IMR-90 (cell line): ENCODE results near the gene ALG1. TPM values are rescaled to one million over a fixed set of nuclear protein-coding genes. Genes with fewer than 3 reads are reported as not detected.
"Not testable (repeated sequence)": the region's sequence is repeated elsewhere in the genome, so short reads cannot be mapped to it uniquely, and the experiment has no call there.

Experiments
- ATAC-seq: fragments of 200-7000 bp; cut with Tn5 transposase; 2 replicates; pipeline ENCODE4 v1.9.1; 2020; ENCODE audit warnings: low read depth, mild to moderate bottlenecking, moderate library complexity
- BruUV-seq: library from RNA; stranded (reverse); fragments of 400-500 nt; replicated peaks from 2 replicates; lab custom pipeline; 2021; lab: Mats Ljungman, UMichigan
- CTCF ChIA-PET: fragments of 300-600 bp; formaldehyde crosslinking; extraction: SDS; loops from one replicate; lab custom pipeline; 2021; ENCODE audit warnings: antibody characterized with exemption; lab: Yijun Ruan, JAX
- POLR2A ChIA-PET: fragments of 300-600 bp; sonication (Branson Sonifier 250); formaldehyde crosslinking; loops from one replicate; lab custom pipeline; 2022; ENCODE audit warnings: antibody characterized with exemption; ENCODE audit not compliant: unreplicated experiment; lab: Charles Lee
- DNase-seq: peaks from one replicate; pipeline ENCODE4 v3.0.0; 2013
- H2AFZ ChIP-seq: replicated peaks from 2 replicates; pipeline ENCODE3; 2013; ENCODE audit warnings: low read length, mild to moderate bottlenecking; ENCODE audit not compliant: poor library complexity
- H2AK5ac ChIP-seq: 2 replicates; pipeline ENCODE4 v1.6.1; 2013; ENCODE audit warnings: low read depth, low read length, inconsistent platforms
- H2AK9ac ChIP-seq: replicated peaks from 2 replicates; pipeline ENCODE3; 2013; ENCODE audit warnings: mild to moderate bottlenecking, low read depth, low read length, moderate library complexity; ENCODE audit not compliant: poor library complexity
- H2BK120ac ChIP-seq: 2 replicates; pipeline ENCODE4 v1.6.1; 2013; ENCODE audit warnings: low read depth, low read length, inconsistent platforms
- H2BK15ac ChIP-seq: 3 replicates; pipeline ENCODE4 v1.6.1; 2013; ENCODE audit warnings: low read depth, low read length, inconsistent platforms
- H2BK20ac ChIP-seq: 2 replicates; pipeline ENCODE4 v1.6.1; 2013; ENCODE audit warnings: low read depth, mild to moderate bottlenecking, inconsistent platforms, low read length, moderate library complexity
- H2BK5ac ChIP-seq: 2 replicates; pipeline ENCODE4 v1.6.1; 2013; ENCODE audit warnings: mild to moderate bottlenecking, low read depth, low read length, inconsistent platforms; ENCODE audit not compliant: poor library complexity, severe bottlenecking
- H3K14ac ChIP-seq: replicated peaks from 2 replicates; pipeline ENCODE4 v1.6.1; 2013; ENCODE audit warnings: low read depth, low read length, inconsistent platforms
- H3K18ac ChIP-seq: 2 replicates; pipeline ENCODE4 v1.6.1; 2013; ENCODE audit warnings: low read depth, low read length, control low read depth
- H3K23ac ChIP-seq: 2 replicates; pipeline ENCODE4 v1.6.1; 2013; ENCODE audit warnings: low read depth, low read length, inconsistent platforms
- H3K27ac ChIP-seq: 2 replicates; pipeline ENCODE4 v1.5.1; 2013; ENCODE audit warnings: mild to moderate bottlenecking, control low read depth, low read length; ENCODE audit not compliant: insufficient read depth
- H3K27me3 ChIP-seq: 2 replicates; pipeline ENCODE4 v1.6.1; 2013; ENCODE audit warnings: low read length; ENCODE audit not compliant: control insufficient read depth, insufficient read depth
- H3K36me3 ChIP-seq: 2 replicates; pipeline ENCODE4 v1.6.1; 2013; ENCODE audit warnings: low read length, mixed read lengths; ENCODE audit not compliant: control insufficient read depth, insufficient read depth
- H3K4ac ChIP-seq: 2 replicates; pipeline ENCODE4 v1.6.1; 2013; ENCODE audit warnings: low read depth, low read length, inconsistent platforms
- H3K4me1 ChIP-seq: 2 replicates; pipeline ENCODE4 v1.6.1; 2013; ENCODE audit warnings: low read length, mixed read lengths; ENCODE audit not compliant: control insufficient read depth, insufficient read depth
- H3K4me2 ChIP-seq: 2 replicates; pipeline ENCODE4 v1.6.1; 2013; ENCODE audit warnings: low read depth, mild to moderate bottlenecking, control low read depth, low read length, moderate library complexity
- H3K4me3 ChIP-seq: 2 replicates; pipeline ENCODE4 v1.5.1; 2013; ENCODE audit warnings: low read depth, mild to moderate bottlenecking, control low read depth, low read length, moderate library complexity; ENCODE audit not compliant: insufficient read depth
- H3K56ac ChIP-seq: 2 replicates; pipeline ENCODE4 v1.6.1; 2013; ENCODE audit warnings: low read length, inconsistent platforms; ENCODE audit not compliant: insufficient read depth; ENCODE audit errors: extremely low read depth
- H3K79me1 ChIP-seq, 2 experiments: 2 replicates each; pipeline ENCODE4 v1.6.1; 2013; ENCODE audit warnings: low read length in 2 of 2, inconsistent platforms in 1 of 2, low read depth in 1 of 2
- H3K9ac ChIP-seq: 2 replicates; pipeline ENCODE4 v1.6.1; 2013; ENCODE audit warnings: low read depth, low read length, control low read depth
- H3K9me1 ChIP-seq: 2 replicates; pipeline ENCODE4 v1.6.1; 2013; ENCODE audit warnings: low read length, inconsistent platforms; ENCODE audit not compliant: insufficient read depth
- H3K9me3 ChIP-seq: 2 replicates; pipeline ENCODE4 v1.6.1; 2013; ENCODE audit warnings: low read length; ENCODE audit not compliant: control insufficient read depth, insufficient read depth
- H4K20me1 ChIP-seq: 2 replicates; pipeline ENCODE4 v1.6.1; 2013; ENCODE audit warnings: low read length, inconsistent platforms; ENCODE audit not compliant: insufficient read depth
- H4K5ac ChIP-seq: 2 replicates; pipeline ENCODE4 v1.6.1; 2013; ENCODE audit warnings: mild to moderate bottlenecking, low read depth, low read length, control low read depth
- H4K8ac ChIP-seq, 2 experiments: 2 replicates each; pipeline ENCODE4 v1.6.1; 2013; ENCODE audit warnings: low read depth in 2 of 2, low read length in 2 of 2, control low read depth in 1 of 2, inconsistent platforms in 1 of 2
- H4K91ac ChIP-seq: 2 replicates; pipeline ENCODE4 v1.6.1; 2013; ENCODE audit warnings: low read depth, low read length, inconsistent platforms; ENCODE audit not compliant: insufficient read depth
- MXI1 ChIP-seq: IDR thresholded peaks from 2 replicates; pipeline ENCODE4 v1.6.1; 2012; ENCODE audit warnings: low read depth, mild to moderate bottlenecking, low read length, moderate library complexity, borderline replicate concordance
- WGBS, 2 experiments: methylation state at CpG; one replicate each; pipeline versions ENCODE4 v1.1.5 to v1.1.7; 2013; ENCODE audit warnings: missing lambda C conversion rate in 2 of 2; ENCODE audit not compliant: insufficient read length in 1 of 2; ENCODE audit errors: extremely low coverage in 2 of 2; 5-methylcytosine and 5-hydroxymethylcytosine counted together
- dilution Hi-C: fragments of 300-500 bp; cut with HindIII; formaldehyde crosslinking; loops from one replicate; pipeline ENCODE4 v1.14.3; 2018; ENCODE audit warnings: low sequenced_read_pairs; ENCODE audit not compliant: unreplicated experiment
- in situ Hi-C: fragments of 300-500 bp; cut with MboI; formaldehyde crosslinking; loops from 3 replicates; pipeline ENCODE4 v1.14.3; 2019; ENCODE audit warnings: low sequenced_read_pairs, inconsistent platforms, mixed read lengths
- intact Hi-C: fragments of 100-400 bp; cut with micrococcal nuclease; formaldehyde crosslinking; loops from 2 replicates; pipeline ENCODE4 v1.10.0; 2022
- polyA plus RNA-seq, 3 experiments: library from polyadenylated mRNA; depleted of rRNA; stranded (reverse); fragments of >200 nt; gene quantifications; 2 replicates each; pipeline ENCODE4 v1.2.3, GENCODE V29; 2012; ENCODE audit warnings: low replicate concordance in 1 of 3
- total RNA-seq: library from RNA; depleted of rRNA; stranded (reverse); fragments of >200 nt; gene quantifications from 2 replicates; pipeline ENCODE4 v1.2.3, GENCODE V29; 2012

The ALG1 gene
- total and polyA plus RNA-seq, 2 of the 4 experiments (the other 2 are of a cell fraction), result 30.9 to 41.0 TPM

- BruUV-seq, H3K9me1 ChIP-seq, H2AK9ac ChIP-seq, in situ Hi-C loops, H3K27me3 ChIP-seq, dilution Hi-C loops, H2BK120ac ChIP-seq, H4K20me1 ChIP-seq, H3K36me3 ChIP-seq, CTCF ChIA-PET, POLR2A ChIA-PET, H2BK20ac ChIP-seq, H3K79me1 ChIP-seq, H3K4me1 ChIP-seq, H3K9me3 ChIP-seq, H2BK15ac ChIP-seq: not testable (repeated sequence)
- H2AFZ ChIP-seq, result peak within 1 kb of the TSS; percentile 78
- H2AK5ac ChIP-seq, result peak within 1 kb of the TSS; percentile 78; the same call in 1 of the 2 replicates
- H3K9ac ChIP-seq, result peak within 1 kb of the TSS; percentile 96
- H4K8ac ChIP-seq, result peak within 1 kb of the TSS; percentile 36 to 80; a peak in 2 of 4 replicates
- H3K23ac ChIP-seq, result peak within 1 kb of the TSS; percentile 59; the same call in 1 of the 2 replicates
- WGBS, 2 experiments, result 1% methylated on average over 31 of the region's 67 CpGs; no CpG with 5 or more reads in 1 of the 2 experiments
- H3K4me3 ChIP-seq, result peak within 1 kb of the TSS; percentile 91
- peak within 1 kb of the TSS; percentile 75 for H3K4ac ChIP-seq
- peak; percentile 99 for DNase-seq
- peak within 1 kb of the TSS; percentile 76; the same call in 1 of the 2 replicates for H3K14ac ChIP-seq
- H4K5ac ChIP-seq, result peak within 1 kb of the TSS; percentile 59
- peak; percentile 39; the same call in 1 of the 2 replicates for TF ChIP-seq MXI1
- H3K4me2 ChIP-seq, result peak within 1 kb of the TSS; percentile 99
- ATAC-seq, result peak; percentile 100
- H3K27ac ChIP-seq, result peak within 1 kb of the TSS; percentile 86
- peak within 1 kb of the TSS; percentile 78; the same call in 1 of the 2 replicates for H3K18ac ChIP-seq
- peak within 1 kb of the TSS; percentile 47; the same call in 1 of the 2 replicates for H4K91ac ChIP-seq
- H2BK5ac ChIP-seq, result peak within 1 kb of the TSS; percentile 45
- H3K56ac ChIP-seq, result peak within 1 kb of the TSS; percentile 1; the same call in 1 of the 2 replicates
- intact Hi-C loops, result loop anchor here (10.0 kb wide), 2 partner anchors 143 to 1547 kb away; partner anchors contain the start of gene SEC14L5
Measured at GRCh38 chr16:5097470-5098220, 26.0 kb downstream of the ALG1 start, which contains the start of gene EEF2KMT. EEF2KMT (minus strand) TSS chr16:5097795; CDS start chr16:5097739, 56 bp downstream.
